ENCODE results near the gene VSIG4. TPM values are rescaled to one million over a fixed set of nuclear protein-coding genes. Genes with fewer than 3 reads are reported as not detected.

Gene VSIG4
- total and polyA plus RNA-seq, 10 of the 15 experiments (the other 5 are each of a cell fraction or from before 2014, with no cell fraction given): 0.05 to 0.36 TPM; not detected in 8

GRCh38 chrX:66045894-66046293 lies 6.0 kb upstream of the VSIG4 start:
- DNase-seq (ENCODE audit: low read depth, low spot score): no peak
- RAD21 ChIA-PET (ENCODE audit: unreplicated experiment): interaction anchor here (0.6 to 5.7 kb wide), 12 partner anchors 8 to 348 kb away, joined by 3 to 47 read pairs (median 4); partner anchors contain the start of gene HEPH
- in situ Hi-C loops (cut with MboI): no loop called here

More at GRCh38 chrX:66045894-66046293, 6.0 kb upstream of the VSIG4 start:
- no peak for FAIRE-seq
- TF ChIP-seq SRF (IDR thresholded peaks at IDR 0.05; ENCODE audit: low read depth in 2 of 2, low read length in 2 of 2) (no peak), NFYB (IDR thresholded peaks at IDR 0.05; ENCODE audit: insufficient read depth, low read depth, low read length) (no peak), PML (IDR thresholded peaks at IDR 0.05; ENCODE audit: low read length) (no peak), KLF5 (IDR thresholded peaks at IDR 0.05; ENCODE audit: partially characterized antibody) (no peak), ZZZ3 (IDR thresholded peaks at IDR 0.05; ENCODE audit: control insufficient read depth, insufficient read length, low read depth) (no peak), BCL11A (IDR thresholded peaks at IDR 0.05; ENCODE audit: low read depth, low read length) (no peak), CTCF (IDR thresholded peaks at IDR 0.05 in 2 of 3, conservative IDR thresholded peaks at IDR 0.05 in 1 of 3; ENCODE audit: control insufficient read depth in 2 of 3, extremely low read depth in 1 of 3, insufficient read depth in 1 of 3, low read depth in 3 of 3, low read length in 3 of 3) (no peak), FOXM1 (IDR thresholded peaks at IDR 0.05; ENCODE audit: low read depth, low read length) (no peak), BHLHE40 (IDR thresholded peaks at IDR 0.05; ENCODE audit: borderline replicate concordance in 1 of 2, low read depth in 2 of 2, low read length in 1 of 2) (no peak), USF1 (IDR thresholded peaks at IDR 0.05; ENCODE audit: borderline replicate concordance, extremely low read length, insufficient read depth, low read depth, low read length) (no peak), GABPA (IDR thresholded peaks at IDR 0.05; ENCODE audit: low read depth) (no peak), ZNF384 (IDR thresholded peaks at IDR 0.05; ENCODE audit: borderline replicate concordance, low read depth, low read length) (no peak), BCLAF1 (IDR thresholded peaks at IDR 0.05) (no peak)
- TF ChIP-seq, protein P1, sequence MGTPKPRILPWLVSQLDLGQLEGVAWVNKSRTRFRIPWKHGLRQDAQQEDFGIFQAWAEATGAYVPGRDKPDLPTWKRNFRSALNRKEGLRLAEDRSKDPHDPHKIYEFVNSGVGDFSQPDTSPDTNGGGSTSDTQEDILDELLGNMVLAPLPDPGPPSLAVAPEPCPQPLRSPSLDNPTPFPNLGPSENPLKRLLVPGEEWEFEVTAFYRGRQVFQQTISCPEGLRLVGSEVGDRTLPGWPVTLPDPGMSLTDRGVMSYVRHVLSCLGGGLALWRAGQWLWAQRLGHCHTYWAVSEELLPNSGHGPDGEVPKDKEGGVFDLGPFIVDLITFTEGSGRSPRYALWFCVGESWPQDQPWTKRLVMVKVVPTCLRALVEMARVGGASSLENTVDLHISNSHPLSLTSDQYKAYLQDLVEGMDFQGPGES (IDR thresholded peaks at IDR 0.05): no peak
- no peaks in the 10 kb centered on the region for H4K20me1 ChIP-seq (ENCODE audit: control insufficient read depth, insufficient read depth)
- ATAC-seq: peak; percentile 7; the same call in 2 of the 3 replicates
- H3K4me2 ChIP-seq (ENCODE audit: control insufficient read depth, insufficient read depth): peak overlapping the region; percentile 68; the same call in 1 of the 2 replicates
- H3K36me3 ChIP-seq (ENCODE audit: control insufficient read depth in 2 of 2, insufficient read depth in 2 of 2, low read length in 1 of 2): no peaks in the 10 kb centered on the region
- ChIA-PET SMC1A (ENCODE audit: uncharacterized antibody, unreplicated experiment) (interaction anchor here (0.9 to 2.2 kb wide), 15 partner anchors 8 to 155 kb away, joined by 3 to 18 read pairs (median 7); no protein-coding TSS in a partner anchor), POLR2A (interaction anchor here (1.6 to 3.1 kb wide), 3 partner anchors 27 to 34 kb away, joined by 3 to 18 read pairs (median 10); no protein-coding TSS in a partner anchor), CTCF (interaction anchor here (0.6 to 2.2 kb wide), 7 partner anchors 15 to 155 kb away, joined by 3 to 16 read pairs (median 3); partner anchors contain the start of gene HEPH)
- H3K79me2 ChIP-seq (ENCODE audit: control insufficient read depth, insufficient read depth, low read length): no peaks in the 10 kb centered on the region
- H2AFZ ChIP-seq (ENCODE audit: control insufficient read depth, low read depth, low read length): no peak overlapping the region
- no peaks in the 10 kb centered on the region; the same call in 1 of the 3 replicates for H3K9me3 ChIP-seq (replicated peaks; ENCODE audit: control insufficient read depth, insufficient read depth, low read length)
- intact Hi-C loops (cut with micrococcal nuclease; ENCODE audit: unreplicated experiment): loop anchor here (2.0 kb wide), 1 partner anchor 117 kb away; no protein-coding TSS in a partner anchor
- peak overlapping the region; percentile 85 for H3K27ac ChIP-seq (ENCODE audit: control insufficient read depth, insufficient read depth)
- BruUV-seq (replicated peaks): no TSS peak
- no peaks in the 10 kb centered on the region for H3K27me3 ChIP-seq (replicated peaks in 1 of 2; ENCODE audit: control insufficient read depth in 2 of 2, insufficient read depth in 2 of 2, low read length in 1 of 2)
- no peak overlapping the region for H3K9ac ChIP-seq (ENCODE audit: control insufficient read depth, insufficient read depth, low read length)
- H3K4me1 ChIP-seq (ENCODE audit: control insufficient read depth, insufficient read depth, low read length): peaks cover 36% of the 10 kb centered on the region
- no peak overlapping the region for H3K4me3 ChIP-seq

Data from GM12878 (cell line).